GM18909 (cell line): ENCODE data around the gene IMMP2L.
A peak's percentile ranks its signal among the peaks of the same experiment; 100 is the strongest.

Experiments used
- ATAC-seq: cut with Tn5 transposase; IDR thresholded peaks from one replicate; pipeline ENCODE4 v1.9.1; 2021; ENCODE audit warnings: mild to moderate bottlenecking; ENCODE audit not compliant: unreplicated experiment, poor library complexity

The IMMP2L gene

GRCh38 chr7:111238886-111239285 lies 323.4 kb downstream of the IMMP2L start:
- no peak for ATAC-seq

- no peak for ATAC-seq
Measured at GRCh38 chr7:111235709-111236108, 326.6 kb downstream of the IMMP2L start.

GRCh38 chr7:111232249-111233084 lies 329.8 kb downstream of the IMMP2L start:
- ATAC-seq = peak; percentile 95

GRCh38 chr7:111229916-111230315 lies 332.4 kb downstream of the IMMP2L start:
- no peak for ATAC-seq

- ATAC-seq = no peak
Measured at GRCh38 chr7:111229181-111229740, 333.0 kb downstream of the IMMP2L start.

GRCh38 chr7:111228437-111228836 lies 333.9 kb downstream of the IMMP2L start:
- ATAC-seq = no peak

- no peak for ATAC-seq
Measured at GRCh38 chr7:111226800-111227199, 335.5 kb downstream of the IMMP2L start.

- no peak for ATAC-seq
Measured at GRCh38 chr7:111224354-111225231, 337.7 kb downstream of the IMMP2L start.

GRCh38 chr7:111223802-111224253 lies 338.5 kb downstream of the IMMP2L start:
- ATAC-seq = no peak

- ATAC-seq = no peak
Measured at GRCh38 chr7:111215550-111215949, 346.7 kb downstream of the IMMP2L start.

- ATAC-seq = no peak
Measured at GRCh38 chr7:111212857-111213523, 349.3 kb downstream of the IMMP2L start.

- ATAC-seq = no peak
Measured at GRCh38 chr7:111210996-111211395, 351.3 kb downstream of the IMMP2L start.

- ATAC-seq = no peak
Measured at GRCh38 chr7:111210043-111210442, 352.2 kb downstream of the IMMP2L start.

- no peak for ATAC-seq
Measured at GRCh38 chr7:111205251-111205650, 357.0 kb downstream of the IMMP2L start.

- ATAC-seq = no peak
Measured at GRCh38 chr7:111202321-111202720, 360.0 kb downstream of the IMMP2L start.

GRCh38 chr7:111199643-111200042 lies 362.6 kb downstream of the IMMP2L start:
- no peak for ATAC-seq

GRCh38 chr7:111198255-111198654 lies 364.0 kb downstream of the IMMP2L start:
- ATAC-seq = no peak

- ATAC-seq = no peak
Measured at GRCh38 chr7:111196655-111197054, 365.6 kb downstream of the IMMP2L start.

- ATAC-seq = no peak
Measured at GRCh38 chr7:111192614-111193413, 369.5 kb downstream of the IMMP2L start.

- no peak for ATAC-seq
Measured at GRCh38 chr7:111190804-111191203, 371.5 kb downstream of the IMMP2L start.
